Heart left ventricle (tissue), 13 donors: Measurements from ENCODE around the gene TJP1.

Experiments
- CTCF ChIP-seq, 12 donors: fragments of 200-600 bp; sonication (generic) in 4 of 12; IDR thresholded peaks; one replicate each; pipeline versions ENCODE4 v1.5.0 to v1.8.0; 2018 to 2022; ENCODE audit warnings: antibody characterized with exemption in 12 of 12, mild to moderate bottlenecking in 5 of 12
- POLR2A ChIP-seq, 2 donors: fragments of 450-650 bp; IDR thresholded peaks; one replicate each; pipeline ENCODE4 v1.6.1; 2017; ENCODE audit warnings: antibody characterized with exemption in 2 of 2, mild to moderate bottlenecking in 2 of 2, moderate library complexity in 2 of 2
- donor health status: ischemic (EF 13 %, LVEDD 7.1; RV severe dilation, severe dysfunction).
- donor health status: DM: no; HTN: yes; CAD: no.
- donor health status: DM: no; HTN: no; CAD: no.
- donor health status: ischemic (EF 25% LVEDD 6.9; RV normal size, moderate dysfunction).
- donor health status: ischemic (EF 25% LVEDD 5.7; RV mildly dilated, moderate dysfunction).
- donor health status: ischemic (EF 35%, LVEDD 5.7; RV mildly dilated, moderate dysfunction).
- donor health status: nonischemic (EF 11% LVEDD 7.7; RV severe dilation, severe dysfunction).
- donor health status: DM: yes; HTN: yes; CAD: no.
- donor health status: PGD.
- donor health status: ischemic (EF 29% LVEDD 5.4; RV normal size, mild dysfunction).
- donor health status: nonischemic (EF 23%, LVEDD 6.1; RV moderate dilation, normal function).

GRCh38 chr15:29686445-29687203 is 135.6 kb downstream of the TJP1 start:
- no peak for TF ChIP-seq POLR2A (IDR thresholded peaks at IDR 0.05)
- no peak for TF ChIP-seq CTCF (IDR thresholded peaks at IDR 0.05)
